Inferior parietal cortex (tissue), 1 donor: Measurements from ENCODE around the gene AZI2.
A peak's percentile ranks its signal among the peaks of the same experiment; 100 is the strongest.

Source experiments
- DNase-seq: peaks from one replicate; pipeline ENCODE4 v3.0.0-alpha.2; 2016; ENCODE audit errors: extremely low spot score

The AZI2 gene

GRCh38 chr3:28301688-28302087 lies 46.9 kb downstream of the AZI2 start:
- no peak for DNase-seq

GRCh38 chr3:28300345-28300962 lies 48.2 kb downstream of the AZI2 start:
- no peak for DNase-seq

GRCh38 chr3:28299705-28300104 lies 48.9 kb downstream of the AZI2 start:
- DNase-seq, result no peak

GRCh38 chr3:28295898-28296490 lies 52.6 kb downstream of the AZI2 start:
- DNase-seq, result no peak

- no peak for DNase-seq
Observed at GRCh38 chr3:28294667-28295413, 53.8 kb downstream of the AZI2 start.

- DNase-seq, result no peak
Observed at GRCh38 chr3:28292622-28293021, 56.0 kb downstream of the AZI2 start.

- no peak for DNase-seq
Observed at GRCh38 chr3:28291577-28291976, 57.0 kb downstream of the AZI2 start.

- DNase-seq, result no peak
Observed at GRCh38 chr3:28290863-28291300, 57.7 kb downstream of the AZI2 start.

- no peak for DNase-seq
Observed at GRCh38 chr3:28287046-28287445, 61.6 kb downstream of the AZI2 start.

- DNase-seq, result peak; percentile 58
Observed at GRCh38 chr3:28286595-28286994, 62.0 kb downstream of the AZI2 start.

GRCh38 chr3:28280781-28281180 lies 67.8 kb downstream of the AZI2 start:
- DNase-seq, result no peak

GRCh38 chr3:28279770-28280169 lies 68.9 kb downstream of the AZI2 start:
- DNase-seq, result no peak

GRCh38 chr3:28278918-28279317 lies 69.7 kb downstream of the AZI2 start:
- no peak for DNase-seq

- DNase-seq, result no peak
Observed at GRCh38 chr3:28273837-28274236, 74.8 kb downstream of the AZI2 start.
